HG03196 (cell line): Measurements from ENCODE around the gene OSBP2.

ENCODE experiments used
- ATAC-seq: cut with Tn5 transposase; IDR thresholded peaks from one replicate; pipeline ENCODE4 v1.9.1; 2021; ENCODE audit not compliant: unreplicated experiment

OSBP2 gene

DNA sequence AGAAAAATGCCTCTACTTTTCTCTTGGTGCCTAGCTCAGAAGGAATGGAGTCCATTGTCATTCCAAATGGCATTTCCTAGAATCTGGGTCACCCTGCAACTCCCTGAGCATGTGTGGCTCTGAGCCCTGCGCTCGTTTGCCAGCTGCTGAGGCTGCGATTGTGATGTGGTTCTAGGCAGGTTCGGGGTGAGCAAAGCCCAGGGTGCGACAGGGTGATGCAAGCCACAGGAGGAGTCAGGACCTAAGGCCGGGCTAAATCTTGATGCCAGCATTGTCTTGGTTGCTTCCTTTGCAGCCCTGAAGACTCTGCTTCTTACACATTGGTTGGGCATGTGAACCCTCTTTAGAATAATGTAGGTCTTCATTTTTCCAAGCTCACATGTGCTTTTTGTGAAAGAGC, 142.9 kb downstream of the OSBP2 start:
- ATAC-seq: no peak

GRCh38 chr22:30838111-30838510, 143.4 kb downstream of the OSBP2 start:
- no peak for ATAC-seq

GRCh38 chr22:30841273-30841672, 146.6 kb downstream of the OSBP2 start:
- no peak for ATAC-seq

- no peak for ATAC-seq
These were observed 148.6 kb downstream of the OSBP2 start for GRCh38 chr22:30843245-30843644.

DNA sequence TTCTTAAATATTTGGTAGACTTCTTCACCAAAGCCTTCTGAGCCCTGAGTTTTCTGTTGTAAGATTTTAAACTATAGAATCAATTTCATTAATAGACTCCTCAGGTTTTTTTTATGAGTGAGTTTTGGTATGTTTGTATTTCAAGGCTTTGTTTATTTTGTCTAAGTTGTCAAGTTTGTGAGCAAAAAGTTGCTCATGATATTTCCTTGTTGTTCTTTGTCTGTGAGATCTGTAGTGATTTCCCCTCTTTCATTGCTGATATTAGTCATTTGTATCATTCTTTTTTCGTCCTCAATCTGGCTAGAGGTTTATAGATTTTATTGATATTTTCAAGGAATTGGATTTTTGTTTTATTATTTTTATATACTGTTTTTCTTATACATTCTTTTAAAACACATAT, 152.9 kb downstream of the OSBP2 start:
- ATAC-seq: no peak

DNA sequence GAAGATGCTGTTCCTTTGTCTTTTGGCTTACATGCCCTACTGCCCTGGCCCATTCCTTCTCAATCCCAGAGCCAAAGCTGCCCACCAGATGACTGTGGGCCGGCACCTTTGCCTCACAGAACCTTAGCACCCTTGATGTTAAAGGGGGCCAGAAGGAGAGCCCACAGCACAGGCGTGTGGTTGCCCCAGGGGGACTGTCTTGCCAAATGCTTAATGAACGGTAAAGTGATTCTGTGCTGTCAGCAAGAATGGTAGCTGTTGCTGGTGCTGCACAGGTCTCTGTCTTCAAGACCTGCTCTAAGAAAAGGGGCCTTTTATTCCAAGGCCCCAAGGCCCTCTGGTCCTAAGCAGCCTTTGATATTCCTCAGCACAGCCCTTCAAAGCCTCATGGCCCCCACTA, 160.6 kb downstream of the OSBP2 start:
- ATAC-seq: no peak

GRCh38 chr22:30855677-30856518, 161.2 kb downstream of the OSBP2 start:
- no peak for ATAC-seq

DNA sequence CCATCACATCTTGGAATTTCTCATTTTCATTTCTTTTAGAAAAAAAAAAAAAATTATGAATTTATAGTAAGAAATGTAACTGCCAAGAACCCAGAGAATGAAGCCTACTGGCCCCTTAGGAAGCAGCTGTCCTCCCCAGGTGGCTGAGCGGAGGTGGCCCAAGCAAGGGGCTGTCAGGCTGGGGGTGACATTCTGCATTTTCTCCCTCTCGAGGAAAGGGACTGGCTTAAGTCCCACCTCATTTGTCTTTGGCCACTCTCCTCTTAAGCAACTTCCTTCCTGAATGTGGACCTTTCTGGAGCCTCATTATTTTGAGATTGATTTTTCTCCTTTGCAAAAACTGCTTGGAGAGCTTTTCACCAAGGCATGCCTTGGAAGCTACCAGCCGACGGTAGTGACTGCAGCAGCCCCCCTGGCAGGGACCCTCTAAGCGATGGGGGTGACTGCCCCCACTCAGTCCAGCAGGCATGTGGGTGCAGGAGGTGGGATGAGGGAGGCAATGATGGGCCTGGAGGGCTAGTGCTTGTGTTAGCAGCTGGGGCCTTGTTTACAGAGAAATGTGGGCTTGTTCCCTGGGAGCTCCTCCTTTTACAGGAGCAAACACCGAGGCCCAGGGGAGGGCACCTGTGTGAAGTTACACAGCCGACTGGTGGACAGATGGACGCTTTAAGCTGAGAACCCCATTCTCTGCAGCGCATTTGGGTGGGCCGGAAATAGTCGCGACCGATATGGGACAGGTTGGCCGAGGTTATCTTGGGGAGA, 162.2 kb downstream of the OSBP2 start:
- no peak for ATAC-seq

GRCh38 chr22:30857791-30858190, 163.1 kb downstream of the OSBP2 start:
- no peak for ATAC-seq

DNA sequence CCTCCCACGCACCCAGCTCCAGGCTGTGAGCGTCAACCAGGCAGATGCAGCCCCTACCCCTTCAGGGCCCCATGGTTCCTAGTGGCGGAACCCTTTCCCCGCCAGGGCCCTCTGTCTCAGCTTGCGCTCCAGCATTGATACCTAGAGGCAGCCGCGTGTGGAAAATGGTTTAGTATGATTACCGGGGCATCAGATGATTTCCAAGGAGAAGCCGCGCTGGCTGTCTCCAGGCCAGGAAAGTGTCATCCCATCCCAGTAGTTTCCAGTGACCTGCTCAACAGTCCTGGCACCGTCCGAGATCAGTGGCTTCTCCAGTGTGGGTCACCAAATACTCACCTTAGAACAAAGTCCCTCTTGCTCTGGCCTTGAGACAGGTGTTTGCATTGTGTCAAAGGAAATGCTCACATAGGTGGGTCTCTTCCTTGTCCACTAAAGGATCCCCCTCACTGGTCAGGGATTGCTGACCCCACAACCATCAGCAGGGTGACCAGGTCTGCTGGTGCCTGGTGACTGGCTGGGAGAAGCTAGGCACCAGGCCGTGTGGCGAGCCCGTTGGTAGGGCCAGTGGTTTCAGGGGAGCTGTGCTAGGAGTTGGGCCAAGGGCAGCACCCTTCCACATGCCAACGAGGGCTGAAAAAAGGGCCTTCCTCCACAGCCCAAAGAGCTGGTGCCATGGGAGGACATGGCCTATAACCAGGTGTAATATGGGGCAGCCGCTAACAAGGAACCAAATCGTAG, 164.5 kb downstream of the OSBP2 start:
- ATAC-seq: no peak

DNA sequence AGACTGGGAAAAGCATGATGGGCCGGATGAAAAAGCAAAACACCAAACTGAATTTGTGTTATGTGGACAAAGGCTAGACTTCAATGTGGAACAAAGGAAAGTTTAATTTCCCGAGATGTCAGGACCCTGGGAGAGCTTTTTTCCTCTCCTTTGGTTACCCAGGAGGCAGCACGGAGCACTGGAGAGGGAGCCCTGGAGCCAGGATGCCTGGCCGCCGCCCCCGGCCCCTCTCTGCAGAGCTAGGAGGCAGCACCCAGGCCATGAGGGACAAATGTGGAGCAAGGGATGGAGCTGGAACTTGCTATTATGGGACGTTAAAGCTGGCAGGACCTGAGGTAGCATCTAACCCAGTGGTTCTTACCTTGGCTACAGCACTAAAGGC, 165.0 kb downstream of the OSBP2 start:
- no peak for ATAC-seq

DNA sequence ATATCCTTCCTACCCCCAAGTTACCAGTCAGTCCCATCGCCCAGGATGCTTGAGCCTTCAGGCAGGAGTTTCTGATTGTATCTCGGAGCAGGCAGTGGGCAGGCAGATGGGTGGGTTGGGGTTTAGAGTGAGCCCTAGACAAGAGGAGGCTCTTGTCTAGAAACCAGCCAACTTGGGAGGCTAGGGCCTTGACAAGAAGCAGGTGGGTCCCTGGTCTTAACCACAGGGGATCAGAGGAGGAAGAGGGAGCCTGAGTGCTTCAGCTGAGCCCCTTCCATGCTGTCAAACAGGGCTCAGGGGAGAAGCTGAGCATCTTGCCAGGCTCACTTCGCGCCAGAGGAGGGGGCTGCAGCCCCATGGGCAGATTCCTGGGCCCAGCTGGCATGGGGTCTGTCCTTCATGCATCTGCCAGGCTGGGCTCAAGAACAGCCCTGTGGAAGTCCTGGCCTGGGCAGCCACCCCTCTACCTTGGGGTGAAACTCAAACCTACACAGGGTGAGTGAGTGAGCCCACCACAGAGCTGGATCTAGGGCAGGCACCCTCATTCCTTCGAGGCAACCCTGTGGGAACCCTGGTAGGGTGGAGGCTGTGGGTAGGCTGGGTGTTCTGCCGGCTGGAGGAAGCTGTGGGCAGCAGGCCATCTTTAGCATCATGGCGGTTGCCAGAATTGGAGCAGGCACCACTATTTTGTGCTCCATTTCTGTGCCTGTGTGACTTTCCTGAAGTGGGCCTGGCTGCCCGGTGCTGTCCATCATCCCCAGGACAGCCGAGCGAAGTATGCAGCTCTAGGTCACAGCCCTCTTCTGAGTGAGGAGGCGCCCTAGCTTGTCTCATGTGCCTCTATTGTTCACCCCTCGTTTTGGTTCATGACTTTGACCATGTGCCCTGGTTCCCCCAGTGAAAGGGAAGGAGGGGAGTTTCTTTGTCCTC, 165.8 kb downstream of the OSBP2 start:
- ATAC-seq: no peak

DNA sequence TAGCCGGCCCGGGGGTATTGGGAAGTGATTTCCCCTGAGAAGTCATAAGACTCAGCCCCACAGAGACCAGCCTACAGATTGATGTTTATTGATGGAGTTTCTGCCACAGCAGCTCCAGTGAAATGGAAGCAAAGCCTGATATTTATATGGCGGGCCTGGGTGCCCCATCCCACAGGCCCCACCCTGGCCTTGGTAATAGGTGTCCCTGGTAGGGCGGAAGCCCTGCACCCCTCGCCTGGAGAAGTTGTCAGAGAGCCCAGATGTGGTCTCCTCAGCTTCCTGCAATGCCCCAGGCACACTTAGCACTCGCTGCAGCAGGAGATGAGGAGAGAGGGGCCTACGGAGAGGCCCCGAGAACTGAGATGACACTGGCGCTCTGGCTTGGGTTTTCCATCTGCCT, 166.5 kb downstream of the OSBP2 start:
- ATAC-seq: no peak

DNA sequence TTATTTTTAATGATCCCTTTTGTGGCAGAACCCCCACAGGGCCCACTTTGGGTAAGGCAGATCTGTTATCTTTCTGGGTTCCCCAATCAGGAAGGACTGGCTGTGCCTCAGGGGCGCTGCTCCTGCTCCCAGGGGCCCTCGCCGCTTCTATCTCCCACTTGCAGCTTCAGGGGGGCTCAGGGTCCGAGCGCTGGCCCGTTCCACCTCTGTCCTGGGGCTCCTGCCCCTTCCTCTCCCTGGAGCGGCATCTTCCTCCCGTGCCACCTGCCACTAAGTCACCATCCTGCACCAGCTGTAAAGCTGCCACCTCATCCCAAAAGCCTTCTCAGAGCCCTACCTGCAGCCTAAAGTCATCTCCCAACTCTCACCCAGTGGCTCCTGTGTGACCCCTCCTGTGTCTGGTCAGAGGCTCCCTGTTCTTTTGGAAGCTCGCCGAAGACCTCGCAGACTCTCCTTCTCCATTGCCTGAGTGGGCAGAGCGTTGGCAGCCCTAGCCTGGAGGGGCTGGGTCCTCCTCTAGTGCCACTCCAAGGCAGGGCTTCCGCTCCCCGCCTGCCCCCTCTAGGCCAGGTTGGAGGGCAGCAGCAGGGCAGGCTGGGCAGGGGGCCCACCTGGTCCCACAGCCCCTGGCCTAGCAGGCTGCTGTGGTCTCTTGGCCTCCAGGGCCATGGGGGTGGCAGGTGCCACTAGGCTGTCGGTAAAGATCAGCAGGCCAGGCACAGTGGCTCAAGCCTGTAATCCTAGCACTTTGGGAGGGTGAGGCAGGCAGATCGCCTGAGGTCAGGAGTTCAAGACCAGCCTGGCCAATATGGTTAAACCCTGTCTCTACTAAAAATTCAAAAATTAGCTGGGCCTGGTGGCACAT, 167.2 kb downstream of the OSBP2 start:
- no peak for ATAC-seq

DNA sequence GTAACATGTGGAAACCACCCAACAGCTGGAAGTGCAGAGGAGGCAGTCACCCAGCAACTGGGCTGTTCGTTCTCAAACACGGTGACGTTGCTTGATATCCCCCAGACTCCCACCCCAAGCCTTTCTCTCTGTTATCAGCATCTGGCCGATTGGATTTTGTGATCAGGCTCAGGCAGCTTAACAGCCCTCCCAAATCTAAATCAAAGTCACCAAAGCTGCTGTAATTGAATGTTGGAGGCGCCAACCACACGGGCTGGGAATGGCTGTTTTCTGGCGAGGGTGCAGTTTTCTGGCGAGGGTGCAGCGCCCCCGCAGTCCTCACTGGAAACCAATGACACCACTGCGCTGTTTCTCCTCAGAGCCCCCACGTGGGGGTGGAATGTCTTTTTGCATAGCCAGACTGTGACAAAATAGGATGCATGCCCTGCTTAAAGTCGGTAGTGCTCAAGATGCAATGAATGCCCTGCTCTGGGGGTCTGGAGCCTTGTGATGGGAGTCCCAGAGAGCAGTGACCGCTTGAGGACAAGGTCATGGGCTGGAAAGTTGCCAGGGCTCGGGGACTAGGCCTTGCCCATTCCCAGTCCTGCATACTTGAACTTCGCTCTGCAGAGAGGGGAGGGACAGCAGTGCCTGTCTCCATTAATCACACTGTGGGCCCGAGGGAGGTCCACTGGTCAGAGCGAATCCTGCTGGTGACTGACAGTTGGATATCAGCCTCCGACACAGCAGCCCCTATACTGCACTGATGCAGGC, 168.6 kb downstream of the OSBP2 start:
- ATAC-seq: no peak

- ATAC-seq: no peak
These were observed 170.1 kb downstream of the OSBP2 start for GRCh38 chr22:30864441-30865420.

- no peak for ATAC-seq
These were observed 171.0 kb downstream of the OSBP2 start for GRCh38 chr22:30865656-30866055.

GRCh38 chr22:30866216-30866615, 171.5 kb downstream of the OSBP2 start:
- no peak for ATAC-seq
